RWPE1 (cell line): Measurements from ENCODE around the gene GUCA2B.

ENCODE experiments used
- CTCF ChIA-PET: fragments of 350-600 bp; sonication (Branson Sonifier 250); formaldehyde crosslinking; extraction: SDS; loops from one replicate; lab custom pipeline; 2021; lab: Yijun Ruan, JAX
- POLR2A ChIA-PET: fragments of 400-600 bp; formaldehyde crosslinking; extraction: SDS; loops from one replicate; lab custom pipeline; 2020; ENCODE audit warnings: antibody characterized with exemption; ENCODE audit not compliant: low non-redundant PET; lab: Yijun Ruan, JAX
- DNase-seq: peaks from one replicate; pipeline ENCODE4 v3.0.0; 2012; ENCODE audit warnings: low spot score
- H3K27ac ChIP-seq: fragments of 450-650 bp; 2 replicates; pipeline ENCODE4 v1.5.1; 2017
- CTCF ChIP-seq: fragments of 450-650 bp; conservative IDR thresholded peaks from 2 replicates; pipeline ENCODE4 v1.5.1; 2017; ENCODE audit warnings: low read depth, mild to moderate bottlenecking

The GUCA2B gene

DNA sequence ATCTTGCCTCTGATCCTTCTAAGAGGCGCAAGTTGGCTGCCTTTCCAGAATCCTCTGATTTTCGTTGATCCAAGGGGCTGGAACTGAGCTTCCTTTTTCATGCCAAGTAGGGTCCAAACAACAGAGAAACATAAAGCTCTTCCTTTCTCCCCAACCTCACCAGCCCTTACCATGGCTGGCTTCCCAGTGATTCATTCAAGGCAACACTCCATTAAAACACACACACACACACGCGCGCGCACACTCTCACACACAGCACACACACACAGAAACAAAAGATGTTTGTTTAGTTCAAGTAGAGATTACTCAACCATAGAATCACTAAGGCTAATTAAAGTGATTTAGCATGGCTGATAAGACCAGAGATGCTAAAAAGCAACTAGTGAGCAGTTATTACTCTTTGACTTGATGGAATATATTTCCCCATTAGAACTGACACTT is 24.4 kb downstream of the GUCA2B start:
- TF ChIP-seq CTCF, result no peak
- no peak for DNase-seq
- H3K27ac ChIP-seq, result no peak overlapping the region

DNA sequence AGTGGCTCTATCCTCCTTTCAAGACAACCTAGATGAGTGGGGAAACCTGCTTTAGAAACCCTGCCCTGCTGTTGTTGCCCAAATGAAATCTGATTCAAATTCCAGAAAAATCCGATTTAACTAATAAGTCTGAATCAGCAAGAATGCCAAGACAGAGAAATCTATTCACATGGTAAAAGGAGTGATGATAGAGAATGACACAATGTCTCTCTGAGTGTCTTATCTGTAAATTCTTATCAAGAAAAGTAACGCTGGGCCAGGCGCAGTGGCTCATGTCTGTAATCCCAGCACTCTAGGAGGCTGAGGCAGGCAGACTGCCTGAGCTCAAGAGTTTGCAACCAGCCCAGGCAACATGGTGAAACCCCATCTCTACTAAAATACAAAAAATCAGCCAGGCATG is 25.0 kb downstream of the GUCA2B start:
- TF ChIP-seq CTCF, result no peak
- DNase-seq, result no peak
- ChIA-PET CTCF (interaction anchor here (0.6 kb wide), 1 partner anchor 591 kb away, joined by 3 read pairs; no protein-coding TSS in a partner anchor), POLR2A (no interaction called here)
- H3K27ac ChIP-seq, result no peak overlapping the region

More for the DNA sequence above, 24.4 kb downstream of the GUCA2B start:
- ChIA-PET POLR2A (no interaction called here), CTCF (interaction anchor here (0.6 to 0.9 kb wide), 4 partner anchors 30 to 393 kb away, joined by 3 to 5 read pairs (median 4); no protein-coding TSS in a partner anchor)

- ChIA-PET POLR2A (no interaction called here), CTCF (no interaction called here)
Observed at GRCh38 chr1:42179275-42179674, 26.1 kb downstream of the GUCA2B start.

DNA sequence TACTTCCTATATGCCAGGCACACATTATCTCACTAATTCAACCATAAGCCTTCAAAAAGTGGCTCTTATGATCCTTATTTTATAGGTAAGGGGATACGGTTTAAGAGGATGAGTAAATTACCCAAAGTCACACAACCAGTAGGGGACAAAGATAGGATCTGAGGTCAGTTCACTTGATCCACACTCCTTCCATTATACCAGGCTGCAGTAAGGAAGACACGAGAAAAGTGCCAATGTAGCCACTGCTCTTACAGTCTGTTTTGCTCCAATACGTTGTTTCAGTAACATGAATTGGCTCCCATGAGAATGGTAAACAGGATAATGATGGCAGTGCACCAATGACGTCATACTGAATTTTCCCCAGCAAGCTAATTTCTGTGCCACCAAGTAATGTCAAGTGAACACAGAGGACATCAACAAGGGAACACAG is 26.7 kb downstream of the GUCA2B start:
- no peak overlapping the region for H3K27ac ChIP-seq
- TF ChIP-seq CTCF, result no peak
- POLR2A ChIA-PET, result no interaction called here
- no peak for DNase-seq
- CTCF ChIA-PET, result no interaction called here

More at GRCh38 chr1:42179275-42179674, 26.1 kb downstream of the GUCA2B start:
- no peak for TF ChIP-seq CTCF
- DNase-seq, result no peak
- no peak overlapping the region for H3K27ac ChIP-seq

GRCh38 chr1:42181687-42182086 is 28.5 kb downstream of the GUCA2B start:
- POLR2A ChIA-PET, result no interaction called here
- no peak for DNase-seq
- no peak for TF ChIP-seq CTCF
- CTCF ChIA-PET, result no interaction called here
- H3K27ac ChIP-seq, result no peak overlapping the region

DNA sequence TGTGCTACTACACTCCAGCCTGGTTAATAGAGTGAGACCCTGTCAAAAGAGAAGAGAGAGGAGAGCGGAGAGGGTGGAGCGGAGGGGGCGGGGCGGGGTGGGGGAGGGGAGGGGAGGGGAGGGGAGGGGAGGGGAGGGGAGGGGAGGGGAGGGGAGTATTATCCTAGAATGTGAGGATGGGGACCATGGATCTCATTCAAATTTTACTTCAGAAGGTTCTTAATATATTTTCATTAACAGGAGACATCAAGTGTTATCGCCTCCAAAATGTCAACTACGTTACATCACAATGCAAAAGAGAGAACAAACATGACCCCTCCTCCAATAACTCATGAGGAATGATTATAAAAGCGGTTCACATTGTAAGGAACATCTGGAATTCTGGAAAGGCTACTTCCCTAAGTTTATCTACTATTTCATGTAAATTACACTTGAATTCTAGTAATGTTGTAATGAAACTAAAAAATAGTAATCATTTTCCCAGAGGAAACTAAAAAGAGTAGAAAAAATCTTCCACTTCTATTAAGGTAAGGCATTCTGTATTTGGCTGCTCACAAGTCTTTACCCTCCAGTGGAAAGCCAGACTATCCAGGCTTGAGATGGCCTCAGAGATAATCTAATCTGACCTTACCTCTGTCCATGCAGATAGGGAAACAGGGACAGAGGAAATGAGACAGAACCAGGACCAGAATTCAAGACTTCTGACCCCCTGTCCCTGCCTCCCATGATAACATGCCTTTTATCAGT is 30.2 kb downstream of the GUCA2B start:
- CTCF ChIA-PET, result interaction anchor here (0.6 to 1.5 kb wide), 2 partner anchors 10 to 205 kb away, joined by 3 to 4 read pairs; no protein-coding TSS in a partner anchor
- H3K27ac ChIP-seq, result no peak overlapping the region
- no peak for TF ChIP-seq CTCF
- POLR2A ChIA-PET, result no interaction called here
- DNase-seq, result no peak
